ENCODE measurements around the gene CIB4.

The CIB4 gene

DNA sequence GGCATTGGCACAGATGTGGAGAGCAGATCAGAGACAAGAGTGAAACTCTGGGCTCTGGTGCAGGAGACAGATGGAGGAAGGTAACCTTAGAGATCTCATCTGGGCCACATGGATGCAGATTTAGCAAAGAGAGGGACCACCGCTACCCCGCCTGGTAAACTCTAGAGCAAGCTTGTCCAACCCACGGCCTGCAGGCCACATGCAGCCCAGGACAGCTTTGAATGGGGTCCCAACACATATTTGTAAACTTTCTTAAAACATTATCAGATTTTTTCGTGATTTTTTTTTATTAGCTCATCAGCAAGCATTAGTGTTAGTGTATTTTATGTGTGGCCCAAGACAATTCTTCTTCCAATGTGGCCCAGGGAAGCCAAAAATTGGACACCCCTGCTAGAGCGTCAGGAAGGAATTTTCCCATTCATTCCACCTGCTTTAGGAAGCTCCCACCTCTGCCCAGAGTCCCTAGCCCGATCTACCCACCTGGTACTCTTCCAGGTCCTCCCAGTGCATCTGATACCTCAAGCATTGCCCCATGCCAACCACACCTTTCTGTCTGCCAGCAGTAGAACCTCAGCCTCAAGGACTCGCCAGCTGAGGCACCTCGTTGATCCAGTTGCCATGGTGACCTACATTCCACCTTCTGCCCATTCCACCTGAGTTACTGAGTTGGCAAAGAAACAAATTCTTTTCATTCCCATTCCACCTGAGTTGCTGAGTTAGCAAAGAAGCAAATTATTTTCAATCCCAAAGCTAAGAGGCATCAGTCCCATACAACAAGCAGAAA lies at the start of gene CIB4:
TSS of gene CIB4 (minus strand) at position 586 of the 784 bp plus-strand sequence. CDS start at position 534, 52 bp downstream.
- DNase-seq = no peak

DNA sequence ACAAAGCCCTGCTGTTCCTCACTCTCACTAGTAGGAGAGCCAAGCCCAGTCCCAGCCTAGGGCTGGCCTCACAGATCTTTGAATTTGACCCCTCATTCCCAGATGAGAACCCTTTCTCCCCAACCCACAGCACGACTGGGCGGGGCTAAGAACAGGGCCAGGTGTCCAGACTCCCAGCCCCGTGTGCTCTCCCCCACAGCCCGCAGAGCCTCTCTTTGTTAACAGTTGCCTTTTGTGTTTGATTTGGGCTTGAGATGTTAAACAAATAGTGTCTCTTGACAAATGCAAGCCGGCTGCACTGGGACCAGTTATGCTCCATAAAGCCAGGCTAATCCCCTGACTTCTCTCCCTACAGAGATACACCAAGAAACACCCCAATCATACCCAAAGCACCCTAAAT lies 46.6 kb upstream of the CIB4 start:
- DNase-seq = no peak

DNA sequence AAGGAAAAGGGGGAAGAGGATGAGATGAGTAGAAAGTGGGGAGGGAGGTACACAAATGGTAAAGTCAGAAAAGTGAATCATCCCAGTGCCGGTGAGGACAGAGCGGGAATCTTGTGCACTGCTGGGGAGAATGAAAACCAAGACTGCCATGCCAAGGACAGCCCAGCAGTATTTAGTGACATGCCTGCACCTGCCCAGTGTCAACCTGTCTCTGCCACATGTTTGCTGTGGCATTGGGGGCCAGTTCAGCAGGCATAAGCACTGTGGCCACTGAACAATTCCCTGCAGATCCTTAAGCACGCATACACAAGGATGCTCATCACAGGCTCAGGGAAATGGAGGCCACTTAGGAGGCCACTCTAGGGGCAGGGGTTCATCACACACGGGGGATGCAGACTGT lies 46.2 kb upstream of the CIB4 start:
- DNase-seq = no peak

DNA sequence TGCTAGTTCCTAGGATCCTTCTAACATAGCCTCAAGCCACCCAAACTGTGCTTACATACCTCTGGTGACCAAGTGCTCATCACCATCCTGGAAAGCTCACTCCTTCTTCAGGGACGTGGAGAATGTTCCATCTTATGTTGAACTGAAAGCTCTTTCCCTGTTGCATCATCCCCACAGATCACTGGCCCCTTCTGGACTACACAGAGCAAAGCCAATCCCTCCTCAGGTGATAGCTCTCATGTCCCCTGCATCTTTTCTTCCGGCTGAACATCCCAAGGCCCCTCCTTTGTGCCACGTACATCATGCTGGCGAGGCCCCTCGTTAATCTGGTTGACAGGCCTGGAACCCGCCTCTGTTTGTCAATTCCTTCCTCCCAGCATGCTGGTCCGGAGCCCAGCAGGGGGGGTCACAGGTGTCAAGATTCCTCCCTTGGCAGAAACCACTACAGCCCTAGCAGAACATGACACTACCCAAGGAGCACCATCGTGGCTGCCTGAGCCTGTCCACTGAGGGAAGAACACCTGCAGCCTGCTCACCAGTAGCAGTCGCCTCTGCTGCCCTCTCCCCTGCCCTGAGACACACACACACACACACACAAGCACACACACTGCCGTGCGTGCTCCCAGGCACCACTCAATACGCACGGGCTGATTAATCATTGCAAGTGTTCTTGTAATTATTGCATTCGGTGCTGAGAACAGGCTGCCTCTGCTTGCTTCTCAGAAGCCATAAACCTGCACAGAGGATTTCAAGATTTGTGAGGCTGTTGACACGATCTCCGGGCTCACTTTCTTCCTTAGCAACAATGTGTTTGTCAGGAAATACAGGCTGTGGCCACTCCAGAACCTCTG lies 45.0 kb upstream of the CIB4 start:
- no peak for DNase-seq

DNA sequence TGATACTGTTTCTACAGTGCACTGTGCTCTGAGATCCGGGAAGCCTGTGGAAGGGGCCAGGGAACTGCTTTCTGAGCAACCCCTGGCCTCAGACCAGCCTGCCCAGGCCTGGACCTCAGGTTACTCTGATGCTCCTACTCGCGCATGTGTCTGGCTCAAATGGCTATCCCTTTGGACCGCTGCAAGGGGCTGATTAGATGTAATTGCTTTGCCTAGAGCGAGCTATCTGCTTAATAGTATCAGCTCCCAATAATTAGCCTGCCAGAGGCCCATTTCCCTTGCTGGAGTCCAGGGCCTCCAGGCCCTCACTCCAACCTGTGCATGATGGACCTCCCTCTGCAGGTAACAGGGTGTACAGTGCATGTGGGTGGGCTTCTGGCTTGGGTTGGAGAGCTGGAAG lies 44.2 kb upstream of the CIB4 start:
- no peak for DNase-seq

DNA sequence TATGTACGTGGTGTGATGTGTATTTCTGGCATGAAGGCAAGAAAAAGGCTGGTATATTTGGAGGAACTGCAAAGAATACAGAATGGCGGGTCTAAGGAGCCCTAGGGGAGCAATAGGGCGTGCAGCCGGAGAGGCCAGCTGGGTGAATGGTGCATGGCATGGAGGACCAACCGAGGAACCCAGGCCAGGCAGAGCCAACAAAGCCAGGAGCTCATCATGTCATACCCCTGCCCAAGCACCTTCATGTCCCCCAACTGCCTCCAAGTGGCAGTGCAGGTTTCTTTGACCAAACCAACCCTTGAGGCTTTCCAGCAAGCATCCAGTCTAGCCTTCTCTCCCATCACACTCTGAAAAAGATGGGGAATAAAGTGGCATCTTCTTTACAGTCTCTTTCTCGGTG lies 42.4 kb upstream of the CIB4 start:
- no peak for DNase-seq

DNA sequence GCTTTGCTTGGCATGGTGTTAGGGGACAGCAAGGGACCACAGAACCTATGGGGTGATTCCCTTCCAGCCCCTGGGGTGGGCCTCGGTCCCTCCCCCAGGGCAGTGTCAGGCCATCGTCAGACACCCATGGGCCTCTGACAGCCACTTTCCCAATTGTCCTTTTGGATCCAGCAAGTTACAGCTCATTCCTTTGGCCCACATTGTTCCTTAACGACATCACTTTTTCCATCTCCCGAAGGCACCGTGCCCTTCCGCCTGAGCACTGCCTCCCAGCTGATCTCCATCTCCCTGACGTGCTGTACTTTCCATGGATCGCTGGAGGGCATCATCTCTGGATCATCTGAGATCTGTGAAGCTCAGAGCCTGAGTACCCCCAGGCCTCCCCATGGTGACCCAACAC lies 41.0 kb upstream of the CIB4 start:
- DNase-seq = no peak

DNA sequence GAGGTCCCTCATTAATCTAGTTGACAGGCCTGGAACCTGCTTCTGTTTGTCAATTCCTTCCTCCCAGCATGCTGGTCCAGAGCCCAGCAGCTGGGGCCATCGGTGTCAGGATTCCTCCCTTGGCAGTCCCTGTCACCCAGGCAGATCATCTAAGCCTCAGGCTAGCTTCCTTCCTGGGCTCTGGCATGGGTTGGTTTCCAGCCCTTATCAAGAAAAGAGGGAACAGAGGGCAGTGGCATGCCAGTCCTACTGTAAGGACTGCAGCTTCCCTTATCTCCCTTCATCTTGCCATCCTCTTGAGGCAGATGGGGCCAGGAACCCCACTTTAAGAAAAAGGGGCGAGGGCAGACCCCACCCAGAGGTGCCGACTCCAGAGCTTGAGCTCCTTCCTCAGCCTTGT lies 40.5 kb upstream of the CIB4 start:
- no peak for DNase-seq

DNA sequence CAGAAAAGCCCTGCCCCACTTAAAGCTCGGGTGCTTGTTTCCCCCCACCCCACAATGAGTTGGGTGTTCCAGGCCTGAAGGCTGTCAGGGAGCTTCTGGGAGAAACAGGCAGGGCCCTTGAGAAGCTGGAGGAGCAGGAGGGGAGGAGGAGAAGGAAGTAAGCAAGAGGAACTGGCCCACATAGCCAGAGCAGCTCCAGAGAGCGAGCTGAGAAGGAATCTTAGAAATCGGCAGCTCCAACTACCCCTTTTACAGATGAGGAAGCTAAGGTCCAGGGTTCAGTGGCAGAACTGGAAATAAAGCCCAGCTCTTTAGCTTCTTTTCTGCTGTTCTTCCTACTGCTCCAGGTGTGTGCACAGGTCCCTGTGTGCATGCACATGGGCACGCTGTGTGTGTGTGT lies 38.7 kb upstream of the CIB4 start:
- DNase-seq = no peak

DNA sequence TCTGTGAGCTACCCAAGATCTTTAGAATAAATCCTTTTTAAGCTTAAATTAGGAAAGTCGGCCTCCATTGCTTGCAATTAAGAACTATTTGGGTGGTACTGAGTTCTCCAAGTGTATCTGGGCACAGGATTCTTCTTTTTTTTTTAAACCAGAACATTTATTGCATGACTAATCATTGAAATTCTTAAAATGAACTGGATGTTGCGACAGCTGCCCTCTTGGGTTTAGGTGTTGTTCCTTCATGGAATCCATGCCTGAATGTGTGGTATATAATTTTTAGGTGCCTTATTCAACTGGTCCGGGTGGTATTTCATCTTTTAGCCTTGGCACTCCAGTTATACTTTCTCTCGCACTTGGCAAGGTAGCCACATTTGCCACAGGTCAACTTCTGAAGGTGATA lies 36.9 kb upstream of the CIB4 start:
- no peak for DNase-seq

DNA sequence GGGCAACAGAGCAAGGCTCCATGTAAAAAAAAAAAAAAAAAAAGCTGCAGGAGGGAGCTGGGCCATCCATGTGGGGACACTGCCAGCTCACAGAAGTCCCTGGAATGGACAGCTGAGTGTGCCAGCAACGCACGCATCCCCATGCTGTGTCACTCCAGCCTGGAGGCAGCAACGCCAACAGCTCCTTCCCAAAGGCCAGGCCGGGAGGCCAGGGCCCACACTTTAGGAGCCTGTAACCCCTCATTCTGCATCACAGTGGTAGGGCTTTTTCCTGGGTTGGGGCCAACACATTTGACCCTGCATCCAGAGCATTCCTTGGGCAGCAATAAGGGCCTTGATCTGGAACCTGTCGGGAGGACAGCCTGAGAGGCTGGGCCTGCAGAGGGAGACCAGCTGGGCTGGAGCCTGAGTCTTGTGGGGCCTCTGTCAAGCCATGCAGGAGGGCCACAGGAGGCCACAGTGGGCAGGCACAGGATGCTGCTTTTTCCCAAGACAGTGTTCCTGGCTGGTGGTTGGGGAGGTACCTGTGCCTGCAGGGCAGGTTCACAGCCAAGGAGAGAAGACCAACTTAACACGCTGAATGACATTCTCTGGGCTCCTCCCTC lies 34.6 kb upstream of the CIB4 start:
- no peak for DNase-seq

DNA sequence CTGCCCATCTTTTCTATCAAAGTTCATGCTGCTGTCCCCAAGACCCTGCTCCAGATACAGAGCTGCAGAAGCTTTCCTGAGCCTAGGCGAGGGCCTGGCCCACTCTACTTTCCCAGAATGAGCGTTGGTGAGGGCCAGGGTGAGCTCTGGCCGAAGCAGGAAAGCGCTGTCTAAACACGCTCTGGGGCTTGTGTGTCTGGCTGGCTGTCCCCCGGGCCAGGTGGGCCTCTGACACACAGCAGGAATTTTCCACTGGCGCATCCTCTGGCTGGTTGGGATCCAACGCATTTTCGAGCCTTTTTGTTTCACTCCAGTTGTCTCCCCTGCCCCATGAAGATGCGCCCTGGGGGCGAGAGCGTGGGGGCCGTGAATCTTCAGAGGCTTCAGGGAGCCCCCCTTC lies 33.6 kb upstream of the CIB4 start:
- DNase-seq = no peak

DNA sequence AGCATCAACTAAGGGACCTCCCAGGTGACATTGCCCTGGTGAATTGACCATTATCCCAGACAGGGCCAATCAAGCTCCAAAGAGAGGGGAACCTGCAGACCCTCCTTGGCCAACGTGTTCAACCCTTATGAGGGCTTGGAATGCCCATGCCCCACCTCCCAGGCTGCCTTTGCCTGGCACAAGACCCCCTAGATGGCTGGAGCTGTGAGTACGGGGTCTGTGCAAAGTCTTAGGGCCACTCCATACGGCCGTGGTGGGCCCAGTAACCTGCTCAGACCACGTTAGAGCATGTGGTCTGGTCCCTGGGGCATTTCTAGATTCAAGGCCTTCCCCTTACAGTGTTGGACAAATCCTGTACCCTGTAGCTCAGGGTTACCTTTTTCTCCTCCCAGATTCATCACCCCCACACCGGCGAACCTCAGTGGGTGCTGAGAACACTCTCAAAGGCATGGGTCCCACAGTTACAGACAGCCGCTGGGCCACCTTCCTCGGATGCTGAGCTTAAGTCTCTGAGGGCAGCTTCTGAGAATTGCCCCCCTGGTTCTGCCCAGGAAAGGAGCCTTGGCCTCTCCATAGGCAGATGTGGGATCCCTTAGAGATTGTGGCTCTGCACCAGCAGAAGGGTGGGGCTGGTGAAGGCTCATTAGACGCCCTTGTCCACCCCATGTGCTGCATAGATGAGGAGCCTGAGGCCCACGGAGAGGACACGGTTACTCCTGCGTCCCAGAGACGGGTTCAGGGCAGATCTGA lies 33.0 kb upstream of the CIB4 start:
- no peak for DNase-seq

DNA sequence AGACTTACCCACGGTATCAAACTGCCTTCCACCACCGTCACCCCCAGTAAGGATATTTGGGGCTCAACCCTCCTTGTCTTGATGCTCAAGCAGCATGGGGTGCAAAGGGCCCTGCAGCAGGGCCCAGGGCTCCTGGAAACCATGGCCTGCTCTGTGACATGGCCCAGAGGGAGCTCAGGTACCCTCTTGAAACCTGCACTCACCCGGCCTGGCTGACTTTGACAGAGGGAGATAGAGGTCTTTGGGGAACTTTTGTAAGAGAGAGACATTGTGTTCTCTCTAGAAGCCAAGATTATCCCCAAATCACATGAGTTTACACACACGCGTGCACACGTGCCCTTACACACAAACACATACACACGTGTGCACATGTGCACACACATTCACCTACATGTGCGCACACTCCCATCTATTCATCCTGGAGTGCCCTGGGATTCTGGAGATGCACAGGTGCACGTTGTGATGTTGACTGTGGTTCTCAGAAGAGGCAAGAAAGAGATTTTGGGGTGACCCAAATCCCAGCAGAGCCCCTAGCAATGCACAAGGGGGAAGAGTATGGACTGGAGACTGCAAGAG lies 31.7 kb upstream of the CIB4 start:
- DNase-seq = no peak

DNA sequence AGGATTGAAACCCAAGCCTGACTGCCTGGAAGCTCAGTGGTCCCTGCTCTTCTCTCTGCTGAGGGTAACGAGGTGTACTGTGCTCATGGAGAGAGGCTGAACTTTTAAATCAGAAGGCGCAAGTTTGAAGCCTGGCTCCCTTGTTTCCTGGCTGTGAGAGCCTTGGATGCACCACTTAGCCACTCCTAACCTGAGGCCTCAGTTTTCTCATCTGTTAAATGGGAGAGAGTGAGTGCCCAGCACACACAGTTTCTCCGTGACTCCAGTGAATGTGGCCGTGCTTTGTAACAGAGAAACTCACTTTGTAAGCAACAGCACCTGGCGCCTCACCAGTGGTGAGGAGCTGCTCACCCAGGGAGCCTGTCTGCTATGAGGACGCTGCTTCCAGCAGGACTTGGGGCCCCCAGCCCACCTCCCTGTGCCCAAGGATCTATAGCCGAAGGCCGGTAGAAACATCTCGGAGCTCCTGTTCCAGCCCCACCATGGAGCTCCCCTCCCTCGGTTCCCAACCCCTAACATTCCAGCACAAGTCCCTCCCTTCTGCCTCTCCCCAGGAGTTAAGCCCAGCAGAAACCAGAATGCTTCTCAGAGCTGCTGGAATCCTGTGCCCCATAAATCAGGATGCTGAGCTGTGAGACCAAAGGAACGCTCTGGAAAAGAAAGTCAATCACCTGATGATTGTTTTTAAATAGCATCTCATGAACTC lies 31.1 kb upstream of the CIB4 start:
- no peak for DNase-seq

DNA sequence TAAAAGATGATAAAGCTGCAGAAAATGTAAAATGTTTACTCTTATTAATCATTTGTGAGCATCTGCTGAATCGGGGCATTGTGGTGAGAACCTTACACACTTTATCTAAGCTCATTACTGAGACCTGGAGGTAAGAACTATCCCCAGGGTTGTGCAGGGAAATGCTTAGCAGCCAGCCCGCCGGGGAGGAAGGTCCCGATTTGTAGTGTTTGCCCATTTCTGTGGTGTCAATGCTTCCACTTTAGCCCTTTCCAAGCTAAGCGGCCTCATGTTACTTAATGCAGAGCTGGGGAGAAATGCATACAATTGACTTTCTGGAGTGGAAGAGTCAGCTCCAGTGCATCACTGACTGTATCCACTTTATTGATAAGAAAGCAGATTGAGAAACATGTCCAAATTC lies 30.5 kb upstream of the CIB4 start:
- DNase-seq = no peak

DNA sequence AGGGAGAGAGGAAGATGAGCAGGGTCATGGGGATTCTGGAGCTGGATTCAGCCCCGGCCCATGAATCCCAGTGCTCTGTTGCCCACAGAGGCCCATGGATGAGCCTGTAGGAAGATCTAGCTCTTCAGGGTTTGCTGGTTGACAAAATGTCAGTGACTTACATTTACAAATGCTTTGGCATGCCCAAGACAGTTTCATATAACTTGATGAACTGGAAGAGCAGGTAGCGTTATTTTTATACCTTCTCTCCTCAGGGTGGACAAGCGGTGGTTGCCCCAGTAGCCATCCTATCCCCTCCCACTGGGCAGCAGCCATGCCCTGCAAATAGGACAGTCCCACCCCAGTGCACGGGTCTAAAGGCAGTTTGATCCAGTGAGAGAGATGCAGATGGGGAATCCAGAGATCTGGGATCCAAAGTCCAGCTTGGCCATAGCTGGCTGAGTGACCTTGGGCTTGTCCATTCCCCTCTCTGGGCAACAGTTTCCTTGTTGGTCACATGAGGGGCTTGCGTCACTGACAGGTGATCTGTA lies 29.8 kb upstream of the CIB4 start:
- no peak for DNase-seq

DNA sequence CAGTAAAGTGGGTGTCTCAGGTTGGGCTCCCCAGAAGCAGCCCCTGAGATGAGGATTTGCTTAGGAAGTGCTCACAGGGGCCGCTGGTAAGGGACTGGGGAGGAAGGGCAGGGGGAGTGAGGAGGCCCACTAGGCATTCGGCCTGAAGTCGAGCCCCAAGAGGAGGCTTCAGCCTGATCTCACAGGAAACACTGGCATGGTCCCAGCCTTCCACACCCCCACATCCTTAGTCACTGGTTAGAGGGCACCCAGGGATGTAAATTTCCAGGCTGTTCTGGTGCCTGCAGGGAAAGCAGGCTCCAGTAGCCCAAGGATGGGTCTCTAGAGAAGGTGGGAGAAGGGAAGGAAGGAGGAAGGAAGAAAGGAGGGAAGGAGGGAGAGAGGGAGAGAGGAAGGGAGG lies 29.0 kb upstream of the CIB4 start:
- no peak for DNase-seq

DNA sequence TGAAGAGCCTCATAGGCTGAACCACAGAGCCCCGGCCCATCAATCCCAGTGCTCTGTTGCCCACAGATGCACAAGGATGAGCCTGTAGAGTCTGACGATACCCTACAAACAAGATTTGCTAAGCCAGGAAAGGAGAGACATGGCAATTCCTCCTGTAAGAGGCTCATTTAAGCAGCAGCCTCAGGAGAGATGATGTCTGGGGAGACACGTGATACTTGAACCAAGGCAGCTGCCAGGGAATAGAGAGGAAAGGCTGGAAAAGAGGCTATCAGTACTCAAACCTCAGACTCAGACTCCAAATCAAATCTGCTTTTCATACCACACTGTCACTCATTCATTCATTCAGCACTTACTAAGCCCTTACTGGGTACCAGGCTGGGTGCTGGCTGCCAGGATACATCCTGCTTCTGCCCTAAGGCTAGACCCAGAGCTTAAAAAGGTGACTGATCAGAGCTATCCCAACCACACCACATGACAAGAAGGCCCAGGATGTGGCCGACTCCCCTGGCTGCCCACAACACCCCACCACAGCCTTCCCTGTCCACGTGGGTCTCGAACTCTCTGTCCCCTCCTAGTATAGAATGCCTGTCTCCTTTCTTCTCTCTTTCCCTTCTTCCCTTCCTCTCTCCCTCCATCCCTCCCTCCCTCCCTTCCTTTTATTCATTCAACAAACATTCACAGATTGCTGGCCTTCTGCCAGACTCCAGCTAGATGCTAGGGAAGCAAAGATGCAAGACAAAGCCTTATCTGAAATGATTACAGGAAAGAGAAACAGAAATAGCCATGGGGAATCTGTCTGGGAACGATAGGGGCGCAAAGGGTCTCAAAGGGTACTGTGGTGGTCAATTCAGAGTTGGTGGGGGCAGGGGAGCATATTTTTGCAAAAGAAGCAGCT lies 27.9 kb upstream of the CIB4 start:
- no peak for DNase-seq

DNA sequence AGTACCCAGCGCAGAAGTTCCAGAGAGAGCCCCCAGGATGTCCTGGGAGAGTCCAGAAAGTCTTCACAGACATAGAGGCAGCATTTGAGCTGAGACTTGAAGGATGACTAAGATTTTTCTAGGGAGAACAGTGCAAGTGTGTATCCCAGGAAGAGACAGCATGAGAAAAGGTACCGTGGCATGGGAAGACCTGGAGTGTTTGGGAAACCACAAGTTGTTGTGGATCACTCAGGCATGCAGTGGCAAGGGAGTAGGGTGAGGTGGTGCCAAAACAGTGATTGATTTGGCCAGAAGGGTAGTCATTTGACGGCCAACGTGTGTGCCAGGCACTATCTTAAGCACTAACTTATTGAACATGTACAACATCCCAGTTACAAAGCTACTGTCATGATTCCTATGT lies 26.9 kb upstream of the CIB4 start:
- DNase-seq = no peak

DNA sequence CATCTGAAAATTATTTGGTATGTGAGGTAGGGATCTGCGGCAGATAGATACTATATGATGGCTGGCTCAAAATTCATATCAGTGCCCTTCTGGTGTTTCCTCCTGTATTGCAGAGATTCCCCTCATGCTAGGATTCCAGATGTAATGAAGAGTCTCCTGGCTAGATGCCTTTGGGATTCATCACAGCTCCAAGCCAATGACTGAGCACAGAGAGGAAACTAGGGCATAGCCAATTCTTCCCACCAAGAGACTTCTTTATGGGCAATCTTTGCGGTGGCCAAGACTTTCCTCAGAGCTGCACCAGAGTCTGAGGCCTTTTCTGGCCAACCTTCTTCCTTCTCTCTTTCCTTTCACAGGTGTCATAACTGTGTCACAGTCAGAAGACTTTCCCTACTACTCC lies 25.5 kb upstream of the CIB4 start:
- DNase-seq = no peak

All from activated CD4-positive, alpha-beta T cell treated with anti-CD3 and anti-CD28 coated beads for 1 hour (primary cell).